H1 (cell line): Measurements from ENCODE around the gene FBXL16. TPM values are rescaled to one million over a fixed set of nuclear protein-coding genes. Genes with fewer than 3 reads are reported as not detected.

Source experiments
- CTCF ChIA-PET: fragments of 300-600 bp; sonication (Branson Sonifier 250); formaldehyde crosslinking; loops from one replicate; lab custom pipeline; 2021; ENCODE audit not compliant: partially characterized antibody; lab: Charles Lee
- POLR2A ChIA-PET: fragments of 300-600 bp; sonication (Branson Sonifier 250); formaldehyde crosslinking; loops from one replicate; lab custom pipeline; 2021; ENCODE audit warnings: inconsistent platforms; ENCODE audit not compliant: partially characterized antibody; lab: Charles Lee
- DNase-seq, 2 experiments: peaks; one replicate each; pipeline versions ENCODE4 v3.0.0 to v3.0.0-alpha.2; 2010 to 2022; ENCODE audit warnings: low spot score in 2 of 2, low read depth in 1 of 2, mixed read lengths in 1 of 2
- FAIRE-seq: peaks from 2 replicates; lab custom pipeline; 2011; peaks lifted over from hg19 to GRCh38; lab: Jason Lieb, UNC
- H2AFZ ChIP-seq: 2 replicates; pipeline ENCODE4 v1.8.1; 2012; ENCODE audit warnings: low read length, inconsistent platforms
- H2AK5ac ChIP-seq: 2 replicates; pipeline ENCODE4 v1.6.1; 2013; ENCODE audit warnings: low read depth, low read length
- H2BK120ac ChIP-seq: replicated peaks from 2 replicates; pipeline ENCODE3; 2013; ENCODE audit warnings: low read depth, low read length, inconsistent platforms
- H2BK12ac ChIP-seq: 2 replicates; pipeline ENCODE4 v1.6.1; 2013; ENCODE audit warnings: low read depth, low read length
- H2BK15ac ChIP-seq: 2 replicates; pipeline ENCODE4 v1.6.1; 2013; ENCODE audit warnings: low read length
- H2BK20ac ChIP-seq: 2 replicates; pipeline ENCODE4 v1.6.1; 2013; ENCODE audit warnings: low read length
- H2BK5ac ChIP-seq: 2 replicates; pipeline ENCODE4 v1.6.1; 2013; ENCODE audit warnings: low read depth, low read length
- H3K14ac ChIP-seq: 2 replicates; pipeline ENCODE4 v1.6.1; 2013; ENCODE audit warnings: inconsistent platforms; ENCODE audit not compliant: insufficient read length
- H3K18ac ChIP-seq: 2 replicates; pipeline ENCODE4 v1.6.1; 2013; ENCODE audit warnings: low read length; ENCODE audit errors: extremely low read depth
- H3K23ac ChIP-seq: 2 replicates; pipeline ENCODE4 v1.6.1; 2013; ENCODE audit warnings: inconsistent platforms; ENCODE audit not compliant: insufficient read length
- H3K23me2 ChIP-seq: 2 replicates; pipeline ENCODE4 v1.6.1; 2013; ENCODE audit warnings: low read depth, low read length
- H3K27ac ChIP-seq: 2 replicates; pipeline ENCODE4 v1.6.1; 2011; ENCODE audit warnings: low read depth, low read length, inconsistent platforms
- H3K27me3 ChIP-seq, 4 experiments: replicated peaks in 1 of 4; 1 replicate in 1 of 4; 2 replicates in 3 of 4; pipeline versions ENCODE4 v1.6.1 to v1.8.1; 2011 to 2013; ENCODE audit warnings: low read length in 3 of 4, mild to moderate bottlenecking in 3 of 4, inconsistent platforms in 2 of 4, mixed read lengths in 2 of 4, moderate library complexity in 1 of 4; ENCODE audit not compliant: control insufficient read depth in 3 of 4, insufficient read depth in 3 of 4; ENCODE audit errors: extremely low read depth in 1 of 4
- H3K36me3 ChIP-seq, 4 experiments: 2 replicates each; pipeline versions ENCODE4 v1.6.1 to v1.8.1; 2011 to 2013; ENCODE audit warnings: mild to moderate bottlenecking in 4 of 4, low read length in 3 of 4, moderate library complexity in 2 of 4, control low read depth in 1 of 4, inconsistent platforms in 1 of 4; ENCODE audit not compliant: insufficient read depth in 4 of 4, control insufficient read depth in 2 of 4
- H3K4ac ChIP-seq: replicated peaks from 2 replicates; pipeline ENCODE3; 2013; ENCODE audit warnings: low read length, low read depth, mixed read lengths, inconsistent platforms; ENCODE audit not compliant: insufficient read length
- H3K4me1 ChIP-seq, 4 experiments: replicated peaks in 1 of 4; 1 replicate in 1 of 4; 2 replicates in 3 of 4; pipeline versions ENCODE4 v1.6.1 to v1.8.1; 2011 to 2013; ENCODE audit warnings: low read length in 3 of 4, inconsistent platforms in 2 of 4, mixed read lengths in 1 of 4; ENCODE audit not compliant: insufficient read depth in 4 of 4, control insufficient read depth in 3 of 4
- H3K4me2 ChIP-seq, 2 experiments: 2 replicates each; pipeline versions ENCODE4 v1.6.1 to v1.8.1; 2011 to 2013; ENCODE audit warnings: low read depth in 2 of 2, low read length in 2 of 2, control low read depth in 1 of 2, inconsistent platforms in 1 of 2, mild to moderate bottlenecking in 1 of 2; ENCODE audit not compliant: insufficient read depth in 1 of 2
- H3K4me3 ChIP-seq, 4 experiments: fragments of 200-600, 300-600 bp in 1 of 4; sonication (generic), shearing (Covaris generic), sonication (Bioruptor Twin) in 1 of 4; 2 replicates each; pipeline versions ENCODE4 v1.5.1 to v1.8.1; 2011 to 2016; ENCODE audit warnings: low read length in 4 of 4, low read depth in 3 of 4, control low read depth in 2 of 4, inconsistent platforms in 2 of 4, mild to moderate bottlenecking in 2 of 4, mixed read lengths in 1 of 4, moderate library complexity in 1 of 4; ENCODE audit not compliant: insufficient read depth in 2 of 4; ENCODE audit errors: extremely low read depth in 1 of 4
- H3K56ac ChIP-seq: replicated peaks from 2 replicates; pipeline ENCODE3; 2013; ENCODE audit warnings: low read depth, mild to moderate bottlenecking, mixed read lengths, low read length, inconsistent platforms; ENCODE audit not compliant: insufficient read length
- H3K79me1 ChIP-seq: 2 replicates; pipeline ENCODE4 v1.6.1; 2013; ENCODE audit warnings: low read depth, low read length, control low read depth
- H3K79me2 ChIP-seq, 2 experiments: 2 replicates each; pipeline versions ENCODE4 v1.6.1 to v1.8.1; 2012 to 2013; ENCODE audit warnings: low read length in 2 of 2, mild to moderate bottlenecking in 2 of 2, inconsistent platforms in 1 of 2; ENCODE audit not compliant: insufficient read depth in 2 of 2, control insufficient read depth in 1 of 2
- H3K9ac ChIP-seq, 4 experiments: replicated peaks in 1 of 4; 1 replicate in 1 of 4; 2 replicates in 3 of 4; pipeline versions ENCODE4 v1.6.1 to v1.8.1; 2011 to 2013; ENCODE audit warnings: low read depth in 3 of 4, low read length in 3 of 4, control low read depth in 2 of 4, mild to moderate bottlenecking in 2 of 4, moderate library complexity in 2 of 4, inconsistent platforms in 1 of 4; ENCODE audit errors: extremely low read depth in 1 of 4
- H3K9me3 ChIP-seq, 2 experiments: 2 replicates each; pipeline versions ENCODE4 v1.6.1 to v1.8.1; 2012 to 2013; ENCODE audit warnings: mild to moderate bottlenecking in 2 of 2, moderate library complexity in 2 of 2, control low read depth in 1 of 2, inconsistent platforms in 1 of 2, low read depth in 1 of 2, low read length in 1 of 2, mixed read lengths in 1 of 2; ENCODE audit not compliant: insufficient read depth in 2 of 2
- H4K20me1 ChIP-seq, 2 experiments: replicated peaks in 1 of 2; 2 replicates each; pipeline versions ENCODE3 to v1.8.1; 2011 to 2013; ENCODE audit warnings: inconsistent platforms in 2 of 2, low read length in 2 of 2, mild to moderate bottlenecking in 1 of 2; ENCODE audit not compliant: insufficient read depth in 2 of 2, control insufficient read depth in 1 of 2
- H4K5ac ChIP-seq: 2 replicates; pipeline ENCODE4 v1.6.1; 2013; ENCODE audit warnings: low read length, low read depth, mixed read lengths, inconsistent platforms; ENCODE audit not compliant: insufficient read length
- H4K8ac ChIP-seq: 2 replicates; pipeline ENCODE4 v1.8.0; 2013; ENCODE audit warnings: mild to moderate bottlenecking, moderate library complexity, low read length, inconsistent platforms; ENCODE audit not compliant: insufficient read depth; ENCODE audit errors: extremely low read depth
- H4K91ac ChIP-seq: replicated peaks from 2 replicates; pipeline ENCODE3; 2013; ENCODE audit warnings: low read length, mixed read lengths, inconsistent platforms; ENCODE audit not compliant: insufficient read length
- NANOG ChIP-seq: IDR thresholded peaks from 2 replicates; pipeline ENCODE4 v1.6.1; 2011; ENCODE audit warnings: low read length, low read depth, mild to moderate bottlenecking, inconsistent platforms; ENCODE audit not compliant: insufficient read depth, poor library complexity, severe bottlenecking
- WGBS, 2 experiments: shearing (Covaris generic) in 1 of 2; methylation state at CpG; one replicate each; pipeline versions ENCODE4 v1.1.6 to v1.1.7; 2013 to 2015; ENCODE audit warnings: low lambda C conversion rate in 2 of 2, mixed read lengths in 2 of 2, inconsistent platforms in 1 of 2, low coverage in 1 of 2, missing lambda C conversion rate in 1 of 2; ENCODE audit not compliant: insufficient replicate concordance in 2 of 2, insufficient coverage in 1 of 2, insufficient read length in 1 of 2; ENCODE audit errors: extremely low coverage in 1 of 2, missing lambda C conversion rate in 1 of 2; 5-methylcytosine and 5-hydroxymethylcytosine counted together
- polyA plus RNA-seq, 7 experiments: library from polyadenylated mRNA; depleted of rRNA in 3 of 7; stranded (reverse) in 5 of 7; unstranded in 2 of 7; fragments of >200 nt in 5 of 7; fragments of 200-250 nt in 2 of 7; gene quantifications; 1 replicate in 5 of 7; 2 replicates in 1 of 7; 4 replicates in 1 of 7; pipeline versions ENCODE4 v1.2.1 to v1.2.3, GENCODE V29; 2011 to 2013; ENCODE audit warnings: missing spikeins in 2 of 7, mixed read lengths in 2 of 7
- total RNA-seq: library from RNA; stranded (reverse); fragmentation: NEBNext Ultra II Directional; extraction: Animal tissue kit (Norgen Biotek cat#: 25700); gene quantifications from 2 replicates; pipeline ENCODE4 v1.2.1, GENCODE V29; 2021

FBXL16 gene
- total and polyA plus RNA-seq, 2 of the 8 experiments (the other 6 are each of a cell fraction or from before 2014, with no cell fraction given): 12.5 to 12.8 TPM

DNA sequence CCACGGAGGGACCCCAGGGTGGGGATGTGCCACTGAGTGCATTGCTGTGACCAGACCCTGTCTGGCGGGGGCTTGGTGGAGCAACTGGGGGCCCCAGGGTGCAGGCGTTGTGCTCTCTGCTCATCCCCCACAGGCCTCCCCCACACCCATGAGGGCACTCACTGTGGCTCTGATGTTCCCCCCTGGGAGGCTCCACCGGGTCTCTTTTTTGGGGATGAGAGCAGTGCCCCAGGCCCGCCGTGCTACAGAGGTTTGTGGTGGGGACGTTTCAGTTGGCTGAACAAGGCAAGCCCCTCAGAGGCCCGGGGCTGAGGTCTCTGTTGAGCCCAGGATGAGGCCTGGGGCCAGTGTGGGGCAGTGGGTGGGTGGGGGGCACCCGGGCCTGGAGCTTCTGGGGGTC is 18.1 kb upstream of the FBXL16 start:
- peaks cover 0 to 6% (median 0%) of the 10 kb centered on the region in 4 experiments; a peak in 1 of 8 replicates for H3K36me3 ChIP-seq
- H3K27me3 ChIP-seq: peaks cover 0 to 22% (median 5%) of the 10 kb centered on the region in 4 experiments; a peak in 4 of 7 replicates
- H3K4ac ChIP-seq: no peak overlapping the region
- H2AK5ac ChIP-seq: no peak overlapping the region
- H2BK20ac ChIP-seq: no peak overlapping the region
- H2BK12ac ChIP-seq: no peak overlapping the region
- no peak overlapping the region for H3K18ac ChIP-seq
- H3K79me1 ChIP-seq: no peaks in the 10 kb centered on the region
- no peak overlapping the region for H2BK15ac ChIP-seq
- H3K9me3 ChIP-seq: no peaks in the 10 kb centered on the region; a peak in 1 of 4 replicates
- no peak overlapping the region for H3K27ac ChIP-seq
- H4K91ac ChIP-seq: no peak overlapping the region
- no peak overlapping the region for H3K14ac ChIP-seq
- no peak overlapping the region for H3K4me3 ChIP-seq
- no peak overlapping the region for H2AFZ ChIP-seq
- no peak for DNase-seq
- no peak overlapping the region for H4K5ac ChIP-seq
- CTCF ChIA-PET: interaction anchor here (32.4 to 35.8 kb wide), 3 partner anchors 7 to 61 kb away, joined by 424 to 977 read pairs (median 977); partner anchors contain the start of genes ANTKMT, CCDC78, CHTF18 and CIAO3
- no peak for FAIRE-seq
- peaks cover 26% of the 10 kb centered on the region; the same call in 1 of the 2 replicates for H3K23me2 ChIP-seq
- no peak overlapping the region for H2BK5ac ChIP-seq
- no peak overlapping the region for H2BK120ac ChIP-seq
- no peak overlapping the region for H3K4me2 ChIP-seq
- H4K20me1 ChIP-seq: peaks cover 4 to 19% of the 10 kb centered on the region in 2 experiments
- POLR2A ChIA-PET: interaction anchor here (0.7 to 23.0 kb wide), 8 partner anchors 3 to 76 kb away, joined by 3 to 353 read pairs (median 14); partner anchors contain the start of genes ANTKMT, CCDC78, CHTF18 and CIAO3
- H3K56ac ChIP-seq: no peak overlapping the region
- H4K8ac ChIP-seq: no peak overlapping the region
- no peaks in the 10 kb centered on the region for H3K79me2 ChIP-seq
- H3K4me1 ChIP-seq: peaks cover 0 to 23% (median 14%) of the 10 kb centered on the region in 4 experiments; a peak in 5 of 7 replicates
- H3K23ac ChIP-seq: no peak overlapping the region
- 92% methylated on average over 8 of the region's 9 CpGs; no CpG with 5 or more reads in 1 of the 2 experiments for WGBS, 2 experiments
- no peak overlapping the region for H3K9ac ChIP-seq
- TF ChIP-seq NANOG: no peak
- TF ChIP-seq, all 59 proteins: peak for 0
